ENCODE data around the gene BATF2. TPM values are rescaled to one million over a fixed set of nuclear protein-coding genes. Genes with fewer than 3 reads are reported as not detected.

Gene BATF2
- polyA plus RNA-seq, 4 donors, result 3.2 to 3.5 (median 3.3) TPM

DNA sequence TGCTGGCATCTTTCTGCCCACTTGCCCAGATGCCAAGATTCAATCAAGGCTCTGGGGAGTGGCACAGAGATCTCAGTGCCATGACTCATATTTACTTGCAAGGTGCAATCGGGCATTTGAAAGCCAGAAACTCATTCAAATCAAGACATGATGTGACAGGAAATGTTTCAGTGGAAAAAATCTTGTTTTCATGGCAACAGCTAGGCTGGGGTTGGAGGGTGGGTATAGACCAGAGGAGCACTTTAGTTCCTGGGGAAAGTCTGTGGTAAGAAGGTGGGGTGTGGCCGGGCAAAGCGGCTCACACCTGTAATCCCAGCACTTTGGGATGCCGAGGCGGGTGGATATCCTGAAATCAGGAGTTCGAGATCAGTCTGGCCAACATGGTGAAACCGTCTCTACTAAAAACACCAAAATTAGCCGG lies 26.0 kb downstream of the BATF2 start:
- DNase-seq (ENCODE audit: low read depth in 4 of 4, low spot score in 3 of 4), result no peak

DNA sequence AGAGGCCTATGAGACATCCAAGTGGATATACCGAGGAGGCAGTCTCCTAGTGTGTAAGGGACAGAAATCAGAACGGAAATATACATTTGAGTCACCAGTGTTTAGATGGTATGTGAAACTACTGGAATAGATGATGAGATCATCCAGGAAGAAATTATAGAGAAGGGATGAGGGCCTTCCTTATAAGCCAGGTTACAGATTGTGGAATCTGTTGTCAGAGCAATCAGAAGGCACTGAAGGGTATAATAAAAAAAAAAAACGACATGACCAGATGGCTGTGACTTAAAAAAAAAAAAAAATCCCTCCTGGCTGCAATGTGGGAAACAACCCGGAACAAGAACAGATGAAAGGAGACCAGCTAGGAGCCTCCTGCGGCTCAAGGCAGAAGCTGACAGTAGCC lies 27.6 kb downstream of the BATF2 start:
- no peak for DNase-seq (ENCODE audit: low read depth in 4 of 4, low spot score in 3 of 4)

DNA sequence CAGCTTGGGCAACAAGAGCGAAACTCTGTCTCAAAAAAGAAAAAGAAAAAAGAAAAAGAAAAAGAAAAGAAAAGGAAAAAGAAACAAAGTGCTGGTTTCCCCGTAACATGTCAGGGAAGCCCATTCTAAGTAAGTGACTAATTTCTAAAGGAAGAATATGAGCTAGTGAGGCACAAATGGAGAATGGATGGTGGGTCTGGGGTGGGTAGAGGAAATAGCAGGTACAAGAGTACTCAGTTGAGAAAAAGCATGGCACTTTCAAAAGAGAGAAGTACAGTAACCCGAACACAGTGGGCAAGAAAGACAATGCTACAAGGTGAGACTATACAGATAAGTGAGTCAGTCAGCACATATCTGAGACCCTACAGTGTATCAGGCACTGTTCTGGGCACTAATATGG lies 29.4 kb downstream of the BATF2 start:
- DNase-seq (ENCODE audit: low read depth in 4 of 4, low spot score in 3 of 4), result no peak

DNA sequence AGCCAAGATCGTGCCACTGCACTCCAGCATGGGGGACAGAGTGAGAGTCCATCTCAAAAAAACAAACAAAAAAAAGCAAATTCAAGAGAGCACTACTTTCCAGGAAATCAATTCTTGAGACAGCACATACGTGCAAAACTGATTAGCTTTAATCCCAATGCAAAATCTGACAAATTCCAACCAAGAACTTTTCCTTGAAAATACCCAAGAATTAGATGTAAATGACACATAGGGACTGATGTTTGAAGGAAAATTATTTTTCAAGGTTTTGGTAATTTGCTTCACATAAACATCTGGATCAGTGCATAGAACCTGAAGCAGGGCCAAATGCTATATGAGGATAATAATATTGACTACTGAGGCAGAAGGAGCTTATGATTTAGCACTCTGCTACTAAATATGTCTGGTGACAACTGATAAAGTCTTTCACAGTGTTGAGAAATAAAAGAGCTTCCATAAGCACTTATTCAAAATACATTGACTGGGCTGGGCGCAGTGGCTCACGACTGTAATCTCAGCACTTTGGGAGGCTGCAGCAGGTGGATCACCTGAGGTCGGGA lies 33.6 kb downstream of the BATF2 start:
- DNase-seq (ENCODE audit: low read depth in 4 of 4, low spot score in 3 of 4), result no peak

DNA sequence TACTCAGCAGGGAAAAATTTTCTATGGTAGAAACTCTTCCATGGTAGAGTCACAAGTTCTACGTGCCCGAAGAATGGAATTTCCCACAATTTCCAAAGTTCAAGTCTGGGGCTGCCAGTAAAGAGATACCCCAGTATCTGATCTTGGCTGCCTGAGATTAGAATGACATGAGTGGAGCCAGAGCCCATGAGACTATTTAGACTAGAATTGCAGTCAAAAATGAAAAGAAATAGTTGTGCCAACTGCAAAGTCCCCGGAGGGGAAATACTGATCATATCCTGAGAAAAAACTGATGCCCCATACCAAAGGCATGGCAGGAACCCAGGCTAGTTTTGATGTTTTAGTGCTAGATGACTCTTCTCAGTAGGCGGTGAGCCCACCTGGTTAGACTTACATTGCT lies 36.1 kb downstream of the BATF2 start:
- no peak for DNase-seq (ENCODE audit: low read depth in 4 of 4, low spot score in 3 of 4)

DNA sequence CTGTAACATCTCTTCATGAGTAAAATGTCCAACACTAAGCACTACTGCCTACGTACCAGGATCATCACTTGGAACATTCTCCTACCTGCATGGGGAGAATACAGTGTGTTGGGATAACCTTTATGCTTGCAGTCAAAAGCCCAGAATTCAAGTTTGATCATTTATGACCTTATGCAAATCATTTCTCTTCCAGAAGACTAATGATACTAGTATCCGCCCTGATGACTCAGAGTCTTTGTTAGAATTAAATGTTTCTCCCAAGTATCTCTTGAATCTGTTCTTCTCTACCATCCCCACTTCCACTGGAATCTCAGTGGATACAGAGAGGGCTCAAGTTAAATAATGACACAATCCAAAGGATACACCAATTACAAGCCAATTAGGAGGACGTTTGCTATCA lies 37.3 kb downstream of the BATF2 start:
- DNase-seq (ENCODE audit: low read depth in 4 of 4, low spot score in 3 of 4), result no peak

DNA sequence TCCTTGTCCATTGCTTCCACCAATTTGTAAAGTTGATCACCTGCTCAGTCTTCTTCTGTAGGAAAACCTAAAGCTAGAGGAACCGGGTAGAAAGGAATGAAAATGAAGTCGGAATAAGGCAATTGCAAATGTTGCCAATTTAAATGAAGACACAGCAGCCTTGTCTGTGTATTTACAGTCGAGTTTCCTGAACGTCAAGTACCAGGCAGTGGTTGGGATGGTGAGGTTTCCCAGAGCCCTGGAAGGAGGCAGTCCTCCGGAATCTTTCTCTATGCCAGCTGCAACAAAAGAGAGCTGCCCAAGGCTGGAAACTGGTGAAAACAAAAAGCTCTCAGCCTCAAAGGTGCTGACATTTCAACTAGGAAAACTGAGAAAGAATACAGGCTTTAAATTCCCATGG lies 42.6 kb downstream of the BATF2 start:
- DNase-seq (ENCODE audit: low read depth in 4 of 4, low spot score in 3 of 4), result no peak

DNA sequence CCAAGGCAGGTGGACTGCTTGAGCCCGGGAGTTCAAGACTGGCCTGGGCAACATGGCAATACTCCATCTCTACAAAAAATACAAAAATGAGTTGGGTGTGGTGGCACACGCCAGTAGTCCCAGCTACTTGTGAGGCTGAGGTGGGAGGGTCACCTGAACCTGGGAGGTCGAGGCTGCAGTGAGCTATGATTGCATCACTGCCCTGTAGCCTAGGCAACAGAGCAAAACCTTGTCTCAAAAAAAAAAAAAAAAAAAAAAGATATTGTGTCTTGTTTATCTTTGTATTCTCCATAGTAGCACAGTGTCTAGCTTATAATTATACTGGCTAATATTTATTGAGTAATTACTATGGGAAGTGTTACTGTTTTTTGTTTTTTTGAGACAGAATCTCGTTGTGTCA lies 45.2 kb downstream of the BATF2 start:
- no peak for DNase-seq (ENCODE audit: low read depth in 4 of 4, low spot score in 3 of 4)

DNA sequence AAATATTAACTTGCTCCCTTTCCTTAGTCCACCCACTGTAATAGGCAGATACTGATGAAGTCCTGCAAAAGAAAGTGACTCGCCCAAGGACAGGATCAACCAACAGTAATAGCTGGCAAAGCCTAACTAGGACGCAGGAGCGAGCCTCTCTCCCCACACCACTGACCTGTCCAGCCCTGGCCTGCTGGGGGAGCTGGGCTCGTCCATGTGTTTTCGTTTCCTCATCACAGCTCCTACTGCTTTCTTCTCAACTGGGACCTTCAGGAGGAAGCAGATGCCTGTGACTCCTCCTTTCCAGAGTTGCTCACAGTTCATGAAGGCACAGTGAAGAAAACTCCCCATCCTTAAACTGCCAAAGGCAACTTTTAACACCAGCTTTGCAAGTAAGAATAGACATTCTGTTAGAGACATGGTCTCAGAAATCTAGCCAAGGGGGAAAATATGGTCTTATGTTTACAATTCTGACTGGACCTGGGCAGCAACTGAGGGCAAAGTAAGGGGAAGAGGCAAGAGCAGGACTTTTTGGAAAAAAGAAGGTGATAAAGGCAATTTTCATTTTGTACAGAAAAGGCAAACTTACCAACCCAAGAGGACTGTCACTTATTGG lies 49.5 kb downstream of the BATF2 start:
- no peak for DNase-seq (ENCODE audit: low read depth in 4 of 4, low spot score in 3 of 4)

Other genes starting within 250 kb of the BATF2 start
- 1 to 10 TPM; 1.5 to 3.0 (median 2.5) TPM for gene PYGM, start 237.0 kb downstream of the BATF2 start, polyA plus RNA-seq (ENCODE audit: insufficient read length in 4 of 4)
- 100 to 1,000 TPM; 304 to 417 (median 318) TPM for gene SF1, start 218.4 kb downstream of the BATF2 start, polyA plus RNA-seq (ENCODE audit: insufficient read length in 4 of 4)
- 10 to 100 TPM; 21.4 to 21.5 (median 21.4) TPM for gene MAP4K2, start 193.8 kb downstream of the BATF2 start, polyA plus RNA-seq (ENCODE audit: insufficient read length in 4 of 4)
- gene MEN1, start 186.4 kb downstream of the BATF2 start, polyA plus RNA-seq (ENCODE audit: insufficient read length in 4 of 4), result 10 to 100 TPM; 35.0 to 46.6 (median 40.6) TPM
- 1 to 10 TPM; 4.4 to 7.1 (median 5.4) TPM for gene CDC42BPG, start 152.3 kb downstream of the BATF2 start, polyA plus RNA-seq (ENCODE audit: insufficient read length in 4 of 4)
- gene EHD1, start 118.3 kb downstream of the BATF2 start, polyA plus RNA-seq (ENCODE audit: insufficient read length in 4 of 4), result 10 to 100 TPM; 54.1 to 69.5 (median 60.5) TPM
- gene ATG2A, start 79.8 kb downstream of the BATF2 start, polyA plus RNA-seq (ENCODE audit: insufficient read length in 4 of 4), result 10 to 100 TPM; 15.5 to 25.9 (median 16.5) TPM
- 10 to 100 TPM; 14.9 to 18.8 (median 17.9) TPM for gene PPP2R5B, start 72.3 kb downstream of the BATF2 start, polyA plus RNA-seq (ENCODE audit: insufficient read length in 4 of 4)
- gene GPHA2, start 61.1 kb downstream of the BATF2 start, polyA plus RNA-seq (ENCODE audit: insufficient read length in 4 of 4), result 1 to 10 TPM in 3 of 4 donors, under 1 TPM in 1; 0.54 to 2.8 (median 1.9) TPM
- 1 to 10 TPM in 2 of 4 donors, under 1 TPM in 2; 0.80 to 1.5 (median 1.00) TPM for gene MAJIN, start 24.9 kb downstream of the BATF2 start, polyA plus RNA-seq (ENCODE audit: insufficient read length in 4 of 4)
- gene ARL2, start 17.2 kb upstream of the BATF2 start, polyA plus RNA-seq (ENCODE audit: insufficient read length in 4 of 4), result 10 to 100 TPM; 52.3 to 70.2 (median 59.7) TPM
- gene SNX15, start 30.5 kb upstream of the BATF2 start, polyA plus RNA-seq (ENCODE audit: insufficient read length in 4 of 4), result 10 to 100 TPM; 31.1 to 33.5 (median 31.9) TPM
- 10 to 100 TPM; 11.6 to 16.2 (median 12.6) TPM for gene SAC3D1, start 44.2 kb upstream of the BATF2 start, polyA plus RNA-seq (ENCODE audit: insufficient read length in 4 of 4)
- gene NAALADL1, start 61.6 kb upstream of the BATF2 start, polyA plus RNA-seq (ENCODE audit: insufficient read length in 4 of 4), result 10 to 100 TPM; 12.0 to 16.2 (median 13.1) TPM
- gene CDCA5, start 87.1 kb upstream of the BATF2 start, polyA plus RNA-seq (ENCODE audit: insufficient read length in 4 of 4), result 10 to 100 TPM; 15.6 to 21.7 (median 18.7) TPM
- gene ZFPL1, start 87.3 kb upstream of the BATF2 start, polyA plus RNA-seq (ENCODE audit: insufficient read length in 4 of 4), result 10 to 100 TPM; 31.8 to 38.9 (median 32.7) TPM
- gene VPS51, start 99.2 kb upstream of the BATF2 start, polyA plus RNA-seq (ENCODE audit: insufficient read length in 4 of 4), result 100 to 1,000 TPM in 1 of 4 donors, 10 to 100 TPM in 3; 90.9 to 148 (median 99.2) TPM
- gene TM7SF2, start 114.9 kb upstream of the BATF2 start, polyA plus RNA-seq (ENCODE audit: insufficient read length in 4 of 4), result 10 to 100 TPM; 77.6 to 95.7 (median 87.9) TPM
- 10 to 100 TPM in 1 of 4 donors, 1 to 10 TPM in 3; 6.5 to 11.4 (median 6.9) TPM for gene ZNHIT2, start 120.7 kb upstream of the BATF2 start, polyA plus RNA-seq (ENCODE audit: insufficient read length in 4 of 4)
- gene FAU, start 125.2 kb upstream of the BATF2 start, polyA plus RNA-seq (ENCODE audit: insufficient read length in 4 of 4), result 100 to 1,000 TPM; 558 to 873 (median 611) TPM
- 10 to 100 TPM; 61.8 to 66.5 (median 64.0) TPM for gene MRPL49, start 125.3 kb upstream of the BATF2 start, polyA plus RNA-seq (ENCODE audit: insufficient read length in 4 of 4)
- gene SYVN1, start 137.5 kb upstream of the BATF2 start, polyA plus RNA-seq (ENCODE audit: insufficient read length in 4 of 4), result 10 to 100 TPM; 47.0 to 54.9 (median 51.0) TPM
- under 1 TPM in 2 of 4 donors, not detected in 2; 0.15 to 0.17 TPM for gene SPDYC, start 173.3 kb upstream of the BATF2 start, polyA plus RNA-seq (ENCODE audit: insufficient read length in 4 of 4)
- gene CAPN1, start 185.0 kb upstream of the BATF2 start, polyA plus RNA-seq (ENCODE audit: insufficient read length in 4 of 4), result 100 to 1,000 TPM in 2 of 4 donors, 10 to 100 TPM in 2; 84.3 to 109 (median 97.7) TPM

Measured in right renal pelvis (tissue), 4 donors.